ENCODE measurements around the gene C1R.
"Not testable (repeated sequence)": the region's sequence is repeated elsewhere in the genome, so short reads cannot be mapped to it uniquely, and the experiment has no call there.

C1R gene

DNA sequence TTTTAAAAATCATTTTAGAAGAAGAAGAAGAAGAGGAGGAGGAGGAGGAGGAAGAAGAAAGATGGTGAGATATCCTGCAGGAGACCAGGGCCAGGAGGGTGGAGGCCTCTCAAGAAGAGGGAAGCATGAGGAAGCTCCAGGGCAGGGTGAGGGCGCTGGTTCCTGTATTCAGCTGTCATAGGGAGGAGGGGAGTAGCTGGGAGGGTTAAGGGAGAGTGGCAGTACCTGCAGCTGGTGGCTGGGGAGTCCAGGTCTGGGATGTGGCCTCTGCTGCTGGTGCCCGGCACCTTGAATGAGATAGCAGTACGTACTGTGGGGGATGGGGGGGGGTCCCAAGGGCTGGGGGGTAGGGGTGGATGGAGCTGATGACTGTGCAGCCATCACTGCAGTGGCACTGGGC lies 26.6 kb upstream of the C1R start:
- DNase-seq = no peak

DNA sequence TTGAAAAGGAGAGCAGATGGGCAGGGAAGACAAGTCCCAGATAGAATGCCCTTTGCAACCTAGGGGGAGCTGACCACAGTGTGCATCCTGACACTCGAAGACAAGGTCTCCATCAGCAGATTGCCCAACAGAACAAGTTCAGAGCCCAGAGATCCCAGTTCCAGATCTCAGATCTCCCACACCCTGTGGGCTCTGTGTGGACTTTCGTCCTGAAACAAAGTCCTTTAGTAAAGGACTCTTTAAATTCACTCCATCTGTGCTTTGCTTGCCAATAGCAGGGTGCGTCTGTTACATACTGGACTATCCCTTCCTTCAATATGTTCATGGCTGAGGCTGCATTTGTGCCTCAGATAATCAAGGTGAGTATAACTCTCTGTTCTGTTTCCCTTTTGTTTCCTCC lies 25.4 kb upstream of the C1R start:
- DNase-seq = no peak

DNA sequence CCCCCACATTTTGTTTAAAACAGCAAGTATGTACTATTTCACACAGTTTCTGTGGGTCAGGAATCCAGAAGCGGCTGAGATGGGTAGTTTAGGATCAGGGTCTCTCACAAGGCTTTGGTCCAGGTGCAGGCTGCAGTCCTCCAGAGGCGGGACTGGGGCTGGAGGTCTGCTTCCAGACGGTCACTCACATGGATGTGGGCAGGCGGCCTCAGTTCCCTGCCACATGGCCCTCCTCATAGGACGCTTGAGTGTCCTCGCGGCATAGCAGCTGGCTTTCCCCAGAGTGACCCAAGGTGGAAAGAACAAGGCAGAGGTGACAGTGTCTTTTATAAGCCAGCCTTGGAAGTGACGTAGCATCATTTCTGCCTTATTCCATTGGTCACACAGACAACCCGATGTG lies 24.7 kb upstream of the C1R start:
- no peak for DNase-seq

DNA sequence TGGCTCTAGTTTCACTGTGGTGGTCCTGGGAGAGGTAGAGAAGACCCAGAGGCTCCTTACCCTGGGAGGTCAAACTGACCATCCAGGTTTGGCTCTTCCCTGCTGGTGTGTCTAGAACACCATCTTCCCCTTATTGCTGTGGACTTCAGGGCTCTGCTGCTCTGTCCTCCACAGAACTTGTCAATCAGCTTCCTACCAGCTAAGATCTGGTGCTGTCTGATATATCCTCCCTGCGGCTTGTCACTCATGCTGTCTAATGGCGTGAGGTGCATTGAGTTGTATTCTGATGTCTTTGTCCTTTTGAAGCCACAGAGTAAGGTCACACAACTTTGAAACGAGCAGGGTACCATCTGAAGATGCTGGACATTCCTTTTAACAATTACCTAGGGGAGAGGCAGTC lies 24.0 kb upstream of the C1R start:
- no peak for DNase-seq

DNA sequence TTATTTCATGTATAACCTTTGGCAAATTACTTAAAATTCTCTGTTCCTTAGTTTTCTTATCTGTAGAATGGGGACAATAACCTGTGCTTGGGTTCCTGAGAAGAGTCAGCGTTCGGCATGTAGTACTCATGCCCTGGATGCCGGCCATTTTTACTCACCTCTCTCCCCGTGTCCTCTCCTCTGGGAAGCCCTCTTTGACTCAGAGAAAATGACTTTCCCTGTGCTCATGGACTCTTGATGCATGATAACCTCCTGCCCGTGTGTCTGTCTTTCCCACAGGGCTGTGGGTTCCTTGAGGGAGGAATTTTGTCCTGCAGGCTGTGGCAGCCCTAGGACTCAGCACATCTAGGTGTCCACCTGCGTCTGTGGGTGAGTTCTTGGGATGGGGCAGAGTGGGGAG lies 22.6 kb upstream of the C1R start:
- no peak for DNase-seq

DNA sequence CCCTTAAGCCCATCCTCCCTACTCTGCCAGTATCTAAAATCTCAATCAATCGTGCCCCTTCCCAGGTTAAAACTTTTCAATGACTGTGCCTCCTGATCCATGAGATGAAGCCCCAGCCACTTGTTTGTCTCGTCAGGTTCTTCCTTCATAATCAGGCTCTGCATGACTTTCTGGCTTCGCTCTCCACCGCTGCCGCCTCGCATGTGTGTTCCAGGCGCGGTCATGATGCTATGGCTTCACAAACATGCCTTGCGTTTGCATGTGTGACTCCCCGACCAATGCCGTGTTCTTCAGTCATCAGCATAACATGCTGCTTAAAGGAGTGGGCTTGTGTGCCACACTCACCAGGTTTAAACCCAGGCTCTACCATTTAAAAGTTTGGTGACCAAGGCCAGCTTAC lies 21.8 kb upstream of the C1R start:
- no peak for DNase-seq

DNA sequence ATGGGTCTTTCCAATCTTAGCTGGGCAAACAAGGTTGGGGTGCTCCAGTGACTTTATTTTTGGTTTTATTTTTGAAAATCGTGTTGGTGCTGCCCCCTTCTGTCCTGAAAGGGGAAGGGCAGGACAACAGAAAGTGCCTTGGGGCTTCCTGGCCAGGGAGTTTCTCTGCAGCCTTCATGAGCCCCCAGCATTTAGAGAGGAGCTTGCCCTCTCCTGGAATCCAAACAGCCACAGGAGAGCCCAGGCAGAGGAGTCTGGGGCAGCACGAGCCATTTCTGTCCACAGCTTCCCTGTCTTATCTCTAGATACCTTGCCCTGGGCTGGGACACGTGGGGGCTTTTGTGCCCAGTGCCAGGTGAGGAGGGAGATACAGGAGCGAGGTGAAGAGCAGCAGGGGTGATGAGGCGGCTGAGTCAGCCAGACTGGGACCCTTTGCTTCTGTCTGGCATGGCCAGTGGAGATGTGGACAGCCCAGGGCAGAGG lies 21.2 kb upstream of the C1R start:
- no peak for DNase-seq

DNA sequence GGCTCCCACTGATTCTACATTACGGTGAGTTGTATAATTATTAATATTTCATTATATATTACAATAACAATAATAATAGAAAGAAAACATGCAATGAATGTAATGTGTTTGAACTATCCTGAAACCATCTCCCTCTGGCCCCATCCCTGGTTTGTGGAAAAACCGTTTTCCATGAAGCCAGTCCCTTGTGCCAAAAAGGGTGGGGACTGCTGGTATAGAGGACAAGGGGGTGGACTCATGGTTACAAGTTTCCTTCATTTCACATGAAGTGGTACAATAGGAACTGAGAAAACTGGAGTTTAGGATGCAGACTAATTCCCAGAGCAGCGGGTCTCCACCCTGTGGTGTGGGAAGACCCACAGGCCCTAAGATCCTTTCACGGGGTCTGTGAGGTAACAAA lies 19.8 kb upstream of the C1R start:
- DNase-seq = no peak

DNA sequence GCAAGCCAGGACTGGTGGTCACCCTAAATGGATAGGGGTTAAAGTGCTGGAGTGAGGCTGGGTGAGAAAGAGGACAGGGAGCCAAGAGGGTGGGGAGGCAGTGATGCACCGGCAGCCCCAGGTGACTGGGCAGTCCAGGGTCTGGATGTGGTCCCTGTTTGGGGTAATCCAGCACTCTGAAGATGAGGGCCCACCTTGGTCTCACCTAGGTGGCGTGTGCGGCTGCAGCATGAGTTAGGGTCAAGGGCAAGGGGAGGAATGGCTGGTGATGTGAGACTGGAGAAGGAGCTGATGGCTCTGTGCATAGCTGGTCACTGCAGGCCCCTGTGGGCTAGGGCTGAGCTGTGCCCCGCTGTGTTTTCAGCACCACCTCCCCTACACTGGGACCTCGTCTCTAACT lies 18.4 kb upstream of the C1R start:
- no peak for DNase-seq

DNA sequence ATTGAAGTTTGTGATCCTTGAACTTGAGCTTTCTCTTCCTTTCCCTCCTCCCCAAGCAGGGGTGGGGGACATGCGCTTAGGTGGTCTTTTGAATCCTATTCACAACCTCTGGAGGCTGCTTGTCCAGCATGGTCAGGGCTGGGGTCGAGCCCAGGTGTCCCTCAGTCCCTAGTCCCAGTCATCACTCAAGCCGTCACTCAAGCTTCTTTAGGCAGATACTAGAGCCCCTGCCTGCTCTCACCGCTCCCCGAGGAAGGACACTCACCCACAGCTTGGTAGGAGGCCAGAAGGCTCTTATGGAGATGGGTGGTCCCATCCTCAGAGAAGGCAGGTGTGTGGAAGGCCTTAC lies 17.3 kb upstream of the C1R start:
- DNase-seq = no peak

DNA sequence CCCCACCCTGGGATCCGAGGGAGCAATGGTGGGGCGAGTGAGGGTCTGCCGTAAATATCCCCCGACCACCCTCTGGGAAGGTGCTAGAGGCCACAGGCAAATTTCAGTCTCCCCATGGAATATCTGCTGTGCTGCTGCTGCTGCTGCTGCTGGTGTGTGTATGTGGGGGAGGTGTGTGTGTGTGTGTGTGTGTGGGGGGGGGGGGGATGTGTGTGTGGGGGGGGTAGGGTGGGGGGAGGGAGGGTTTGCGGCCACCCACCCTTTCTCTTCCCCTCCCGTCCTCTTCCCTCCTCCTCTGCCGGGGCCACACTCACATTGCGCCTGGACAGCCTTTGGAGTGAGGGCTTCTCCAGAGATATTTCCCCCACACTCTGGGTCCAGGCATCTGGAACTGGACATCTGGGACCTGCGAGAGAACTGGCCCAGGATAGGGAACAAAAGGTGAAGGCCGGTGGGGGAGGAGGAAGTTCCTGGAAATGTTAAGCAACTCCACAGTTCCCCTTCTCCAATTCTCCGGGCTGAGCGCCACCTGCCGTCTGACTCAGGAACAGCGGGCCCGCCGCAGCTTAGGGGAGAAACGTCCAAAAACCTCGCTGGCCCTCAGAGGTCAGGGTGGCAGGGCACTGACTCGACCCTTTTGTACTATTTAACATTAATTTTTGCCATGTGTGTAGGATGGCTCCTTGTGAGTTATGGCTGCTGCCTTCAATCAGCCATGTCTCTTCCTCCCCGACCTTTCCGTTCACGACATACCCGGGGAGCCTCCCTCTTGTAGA lies 16.7 kb upstream of the C1R start, which contains the start of gene C1RL:
C1RL (minus strand) TSS at position 419 of the 776 bp plus-strand sequence; CDS start at position 385, 34 bp downstream.
- DNase-seq = peak; percentile 14

DNA sequence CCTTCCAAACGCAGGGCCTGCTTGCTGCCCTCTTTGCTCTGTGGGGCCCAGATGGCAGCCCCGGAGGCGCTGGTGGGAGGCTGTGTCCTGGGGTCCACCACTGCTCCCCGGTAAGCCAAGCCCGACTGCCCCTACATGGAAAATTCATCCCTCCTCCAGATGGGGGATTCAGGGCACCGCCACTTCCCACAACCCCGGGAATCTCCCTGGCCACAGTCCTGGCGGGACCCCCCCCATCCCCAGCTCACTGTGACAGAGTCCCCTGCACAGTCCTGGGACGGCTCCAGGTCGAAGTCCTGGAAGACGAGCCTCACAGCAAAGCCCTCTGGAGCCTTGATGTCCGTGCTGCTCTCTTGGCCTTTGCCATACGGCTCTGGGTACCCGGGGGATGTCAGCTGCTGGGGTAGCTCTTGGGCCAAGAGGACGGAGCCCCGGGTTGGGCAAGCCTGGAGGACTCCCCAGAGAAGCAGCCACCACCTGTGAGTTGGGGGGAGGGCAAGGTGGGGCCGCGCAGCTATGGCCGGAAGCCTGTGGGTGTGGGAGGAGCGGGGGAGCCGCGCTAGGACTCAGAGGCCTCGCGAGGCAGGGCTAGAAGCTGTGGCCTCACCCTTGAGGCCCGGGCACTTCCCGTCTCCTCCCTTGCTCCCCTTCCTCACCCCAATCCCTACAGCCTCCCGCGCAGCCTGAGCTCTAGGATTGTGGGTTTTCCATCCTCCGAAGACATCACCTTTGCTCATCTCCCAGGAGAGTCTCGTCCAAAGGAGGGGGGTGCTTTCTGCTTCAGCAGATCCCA lies 16.0 kb upstream of the C1R start:
- DNase-seq = no peak

DNA sequence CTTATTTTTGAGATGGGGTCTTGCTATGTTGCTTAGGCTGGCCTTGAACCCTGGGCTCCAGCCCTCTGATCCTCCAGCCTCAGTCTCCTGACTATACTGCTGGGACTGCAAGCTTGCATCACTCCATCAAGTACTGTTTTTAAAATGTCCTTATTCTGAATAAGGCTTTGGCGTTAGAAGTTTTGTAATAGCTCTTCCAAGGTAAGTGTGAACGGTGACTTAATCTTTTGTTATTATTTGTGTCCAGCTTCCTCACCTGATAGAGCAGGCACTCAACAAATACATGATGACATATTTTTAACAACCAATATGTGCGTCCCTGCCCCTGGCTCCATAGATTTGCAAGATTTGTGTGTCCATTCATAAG lies 15.4 kb upstream of the C1R start:
- DNase-seq = no peak

DNA sequence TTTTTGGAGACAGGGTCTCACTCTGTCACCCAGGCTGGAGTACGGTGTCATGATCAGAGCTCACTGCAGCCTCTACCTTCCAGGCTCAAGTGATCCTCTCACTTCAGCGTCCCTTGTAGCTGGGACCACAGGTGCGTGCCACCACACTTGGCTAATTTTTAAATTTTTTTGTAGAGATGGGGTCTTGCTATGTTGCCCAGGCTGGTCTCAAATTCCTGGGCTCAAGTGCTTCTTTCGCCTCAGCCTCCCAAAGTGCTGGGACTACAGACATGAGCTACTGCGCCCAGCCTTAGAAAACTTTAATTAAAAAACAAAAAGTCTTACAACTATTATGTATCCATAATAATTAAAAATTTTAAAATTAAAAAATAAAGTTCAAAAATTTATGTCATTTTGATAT lies 14.9 kb upstream of the C1R start:
- DNase-seq = not testable (repeated sequence)

DNA sequence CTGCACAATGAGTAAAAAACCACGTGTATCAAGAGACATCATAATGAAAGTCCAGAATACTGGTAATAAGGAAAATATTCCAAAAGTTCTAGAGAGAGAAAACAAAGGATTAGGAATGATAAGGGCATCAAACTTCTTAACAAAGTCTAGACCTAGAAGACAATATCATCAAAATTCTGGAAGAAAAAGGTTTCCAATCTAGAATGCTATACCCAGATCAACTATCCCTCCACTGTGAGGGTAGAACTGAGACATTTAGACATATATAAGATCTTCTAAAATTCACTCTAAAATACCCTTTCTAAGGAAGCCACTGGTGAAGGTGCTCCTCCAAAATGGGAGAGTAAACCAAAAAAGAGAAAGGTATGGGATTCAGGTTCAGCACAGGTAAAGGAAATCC lies 13.8 kb upstream of the C1R start:
- no peak for DNase-seq

DNA sequence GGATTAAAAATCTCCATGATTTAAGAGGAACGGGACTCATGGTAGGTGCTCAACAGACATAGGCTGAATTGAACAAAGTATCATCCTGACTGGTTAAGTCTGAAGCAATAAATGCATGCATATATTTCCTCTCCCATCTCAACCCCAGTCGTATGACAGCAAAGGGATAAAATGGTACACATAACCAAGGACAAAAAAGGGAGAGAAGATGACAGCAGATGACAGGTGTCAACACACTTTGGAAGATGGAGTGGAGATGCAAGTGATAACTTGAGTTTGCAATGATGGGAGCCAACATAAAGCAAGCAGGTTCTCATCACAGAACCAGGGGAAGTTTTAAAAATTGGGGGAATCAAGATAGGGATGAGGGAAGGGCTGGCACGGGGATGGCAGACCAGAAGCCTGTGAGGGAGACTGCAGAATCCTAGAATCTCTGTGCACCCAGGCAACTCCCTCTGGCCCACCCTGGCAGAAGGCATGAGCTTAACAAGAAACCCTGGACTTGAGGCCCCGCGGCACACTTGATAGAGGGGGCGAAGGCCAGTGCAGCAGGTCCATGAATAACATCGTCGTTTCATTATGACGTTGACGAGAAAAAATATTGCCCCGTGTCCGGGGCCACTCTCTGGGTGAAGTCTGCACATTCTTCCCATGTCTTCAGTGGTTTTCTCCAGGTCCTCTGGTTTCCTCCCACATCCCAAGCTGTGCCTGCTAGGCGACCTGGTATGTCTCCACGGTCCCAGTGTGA lies 11.8 kb upstream of the C1R start:
- DNase-seq = no peak

DNA sequence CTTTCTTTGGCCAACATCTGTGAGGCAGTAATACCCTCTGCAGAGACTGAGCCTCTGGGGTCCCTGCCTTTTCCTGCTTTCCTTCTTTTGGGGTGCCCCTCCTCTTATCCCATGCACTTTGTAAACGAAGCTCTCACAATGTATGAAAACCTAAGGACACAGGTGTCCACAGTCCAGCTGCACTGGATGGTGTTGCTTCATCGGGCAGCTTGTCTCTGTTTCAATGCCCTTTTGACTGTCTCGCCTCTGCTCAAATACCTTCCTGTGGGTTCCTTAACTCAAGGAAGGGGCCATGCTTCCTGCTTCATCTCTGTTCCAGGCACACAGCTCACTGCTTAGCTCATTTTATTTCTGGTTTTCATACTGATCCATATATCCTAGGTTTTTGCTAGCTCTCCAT lies 10.3 kb upstream of the C1R start:
- DNase-seq = no peak

DNA sequence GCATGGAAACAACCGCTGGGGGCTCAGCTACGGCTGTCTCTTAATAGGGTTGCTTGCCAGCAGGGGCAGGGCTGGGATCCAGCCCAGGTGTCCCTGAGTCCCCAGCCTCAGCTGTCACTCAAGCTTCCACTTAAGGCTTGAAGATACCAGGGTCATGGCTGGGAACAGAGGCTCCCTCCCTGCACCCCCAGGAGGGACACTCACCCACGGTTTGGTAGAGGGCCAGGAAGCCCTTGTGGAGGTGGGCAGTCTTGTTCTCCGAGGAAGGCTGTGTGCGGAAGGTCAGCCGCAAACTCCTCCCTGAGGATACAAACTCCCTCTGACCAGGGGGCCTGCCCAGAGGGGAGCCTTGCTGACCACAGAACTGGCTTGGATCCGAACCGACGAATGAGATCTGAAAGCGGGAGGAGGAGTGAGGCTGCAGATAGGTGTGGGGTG lies 9.5 kb upstream of the C1R start:
- DNase-seq = no peak

DNA sequence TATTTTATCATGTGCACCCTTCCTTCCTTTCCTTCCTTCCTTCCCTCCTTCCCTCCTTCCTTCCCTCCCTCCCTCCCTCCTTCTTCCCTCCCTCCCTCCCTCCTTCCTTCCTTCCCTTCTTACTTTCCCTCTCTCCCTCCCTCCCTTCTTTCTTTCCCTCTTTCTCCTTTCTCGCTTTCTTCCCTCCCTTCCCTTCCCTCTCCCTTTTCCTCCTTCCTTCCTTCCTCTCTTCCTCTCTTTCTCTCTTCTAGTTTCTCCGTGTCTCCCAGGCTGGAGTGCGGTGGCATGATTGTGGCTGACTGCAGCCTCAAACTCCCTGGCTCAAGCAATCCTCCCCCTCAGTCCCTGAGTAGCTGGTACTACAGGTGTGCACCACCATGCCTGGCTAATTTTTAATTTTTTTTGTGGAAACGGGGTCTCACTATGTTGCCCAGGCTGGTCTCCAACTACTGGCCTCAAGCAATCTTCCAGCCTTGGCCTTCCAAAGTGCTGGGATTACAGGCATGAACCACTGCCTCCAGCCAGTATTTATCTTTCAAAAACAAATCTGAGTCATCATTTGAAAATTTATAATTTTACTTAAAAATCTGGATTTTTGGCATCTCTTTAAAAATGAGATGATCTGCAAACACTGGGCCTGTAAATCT lies 8.9 kb upstream of the C1R start:
- DNase-seq = no peak

DNA sequence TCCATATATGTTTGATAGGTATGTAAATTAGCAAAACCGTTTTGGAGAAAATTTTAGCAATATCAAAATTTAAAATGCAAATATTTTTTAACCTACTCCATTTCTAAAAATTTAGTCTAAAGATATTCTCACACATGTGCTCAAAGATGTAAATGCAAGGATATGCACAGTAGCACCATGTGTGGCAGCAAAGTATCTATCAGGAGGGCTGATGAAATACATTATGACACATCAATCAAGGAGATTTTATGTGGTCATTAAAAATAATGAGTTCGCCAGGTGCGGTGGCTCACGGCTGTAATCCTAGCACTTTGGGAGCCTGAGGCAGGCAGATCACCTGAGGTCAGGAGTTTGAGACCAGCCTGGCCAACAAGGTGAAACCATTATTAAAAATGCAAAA lies 8.0 kb upstream of the C1R start:
- no peak for DNase-seq

DNA sequence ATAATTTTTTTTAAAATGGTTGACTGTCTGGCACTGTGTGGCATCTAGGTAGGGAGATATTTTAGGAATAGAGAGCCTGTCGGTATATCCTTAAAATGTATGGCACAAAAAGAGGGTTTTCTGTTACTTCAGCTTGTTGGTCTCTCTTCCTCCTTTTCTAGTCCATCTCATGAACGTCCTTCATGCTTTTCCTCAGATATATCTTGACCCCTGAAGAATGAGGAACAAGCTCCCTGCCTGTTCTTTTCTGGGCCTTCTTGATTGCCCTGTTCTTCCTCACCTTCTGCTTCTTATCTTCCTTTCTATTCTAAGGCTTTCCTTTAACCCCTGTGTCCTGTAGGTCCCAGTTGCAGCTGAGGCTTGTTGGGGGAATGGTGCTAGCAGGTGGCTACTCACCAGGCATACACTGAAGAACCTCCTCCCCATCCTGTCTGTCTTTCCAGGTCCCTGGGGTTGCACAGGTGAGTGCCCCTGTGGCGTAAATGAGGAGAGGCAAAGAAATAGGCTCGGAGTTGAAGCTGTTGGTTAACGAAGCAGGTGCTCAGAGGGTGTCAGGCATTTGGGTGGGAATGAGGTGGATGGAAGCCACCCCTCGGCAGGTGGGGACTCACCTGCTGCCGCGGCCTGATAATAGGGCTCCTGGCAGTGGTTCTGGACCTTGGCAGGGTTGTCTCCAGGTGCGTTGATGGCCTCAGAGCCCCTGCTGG lies 7.2 kb upstream of the C1R start:
- no peak for DNase-seq

DNA sequence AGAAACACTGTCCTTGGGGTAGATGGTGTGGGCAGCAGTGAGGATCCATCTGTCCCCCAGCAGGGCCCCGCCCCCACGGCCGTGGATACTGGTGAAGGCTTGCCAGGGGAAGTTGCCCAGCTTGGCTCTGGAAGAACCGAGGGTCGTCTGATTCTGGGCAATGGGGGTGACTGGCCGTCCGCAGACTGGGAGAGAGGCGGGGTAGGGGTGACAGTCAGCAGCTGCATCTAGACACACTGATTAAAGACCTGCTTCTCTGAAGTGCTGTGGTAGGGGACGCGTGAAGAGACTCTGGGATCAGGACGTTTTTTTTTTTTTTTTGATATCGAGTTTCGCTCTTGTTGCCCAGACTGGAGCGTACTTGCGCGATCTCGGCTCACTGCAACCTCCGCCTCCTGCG lies 4.7 kb upstream of the C1R start:
- DNase-seq = no peak

All from NCI-H187 treated with DMSO at 0.1 percent for 48 hours (cell line).